H1 (cell line): ENCODE measurements around the gene GRK5.

Experiments used
- EZH2 ChIP-seq: fragments of 200-600 bp; sonication (generic); IDR thresholded peaks from 2 replicates; pipeline ENCODE4 v1.7.1; 2012; ENCODE audit warnings: low read depth, mild to moderate bottlenecking, moderate library complexity, low read length, inconsistent platforms; ENCODE audit not compliant: severe bottlenecking
- TF ChIP-seq, protein P1 (sequence below), 3 experiments: IDR thresholded peaks; 1 replicate in 2 of 3; 2 replicates in 1 of 3; pipeline versions ENCODE4 v1.5.1 to v1.6.1; 2011; ENCODE audit warnings: low read length in 3 of 3, mild to moderate bottlenecking in 3 of 3, inconsistent platforms in 2 of 3, low read depth in 1 of 3, moderate library complexity in 1 of 3; ENCODE audit not compliant: insufficient read depth in 1 of 3; ENCODE audit errors: control extremely low read depth in 1 of 3

GRCh38 chr10:119438717-119439116 lies 231.3 kb downstream of the GRK5 start:
- TF ChIP-seq EZH2, result no peak
- TF ChIP-seq, protein P1, sequence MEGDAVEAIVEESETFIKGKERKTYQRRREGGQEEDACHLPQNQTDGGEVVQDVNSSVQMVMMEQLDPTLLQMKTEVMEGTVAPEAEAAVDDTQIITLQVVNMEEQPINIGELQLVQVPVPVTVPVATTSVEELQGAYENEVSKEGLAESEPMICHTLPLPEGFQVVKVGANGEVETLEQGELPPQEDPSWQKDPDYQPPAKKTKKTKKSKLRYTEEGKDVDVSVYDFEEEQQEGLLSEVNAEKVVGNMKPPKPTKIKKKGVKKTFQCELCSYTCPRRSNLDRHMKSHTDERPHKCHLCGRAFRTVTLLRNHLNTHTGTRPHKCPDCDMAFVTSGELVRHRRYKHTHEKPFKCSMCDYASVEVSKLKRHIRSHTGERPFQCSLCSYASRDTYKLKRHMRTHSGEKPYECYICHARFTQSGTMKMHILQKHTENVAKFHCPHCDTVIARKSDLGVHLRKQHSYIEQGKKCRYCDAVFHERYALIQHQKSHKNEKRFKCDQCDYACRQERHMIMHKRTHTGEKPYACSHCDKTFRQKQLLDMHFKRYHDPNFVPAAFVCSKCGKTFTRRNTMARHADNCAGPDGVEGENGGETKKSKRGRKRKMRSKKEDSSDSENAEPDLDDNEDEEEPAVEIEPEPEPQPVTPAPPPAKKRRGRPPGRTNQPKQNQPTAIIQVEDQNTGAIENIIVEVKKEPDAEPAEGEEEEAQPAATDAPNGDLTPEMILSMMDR (IDR thresholded peaks at IDR 0.05; ENCODE audit: control extremely low read depth in 1 of 3, insufficient read depth in 1 of 3, low read depth in 1 of 3, low read length in 3 of 3), result no peak
